ENCODE data around the gene RBFOX2.

DNA sequence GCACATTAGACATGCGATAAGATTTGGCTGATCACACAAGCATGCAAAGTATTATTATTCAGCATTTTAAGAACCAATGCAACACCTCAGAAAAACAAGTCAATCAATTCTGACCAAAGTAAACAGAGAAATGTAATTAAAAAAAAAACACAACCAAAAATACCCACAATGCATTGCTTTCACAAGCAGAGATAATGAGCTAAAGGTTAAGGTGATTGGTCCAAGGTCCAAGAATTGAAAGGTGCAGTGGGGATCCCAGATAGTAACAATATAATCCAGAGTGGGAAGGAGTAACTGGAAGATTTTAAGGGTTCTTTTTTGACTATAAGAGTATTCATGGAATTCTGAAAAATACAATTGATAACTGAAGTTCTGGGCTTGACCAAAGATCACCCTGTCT, 271.9 kb downstream of the RBFOX2 start:
- TF ChIP-seq CTCF (IDR thresholded peaks at IDR 0.05) (no peak), NRF1 (IDR thresholded peaks at IDR 0.05; ENCODE audit: low read depth, low read length) (no peak)
